ENCODE data around the gene SPAST. TPM values are rescaled to one million over a fixed set of nuclear protein-coding genes. Genes with fewer than 3 reads are reported as not detected.
"Not testable (repeated sequence)": the region's sequence is repeated elsewhere in the genome, so short reads cannot be mapped to it uniquely, and the experiment has no call there.

Gene SPAST, protein sequence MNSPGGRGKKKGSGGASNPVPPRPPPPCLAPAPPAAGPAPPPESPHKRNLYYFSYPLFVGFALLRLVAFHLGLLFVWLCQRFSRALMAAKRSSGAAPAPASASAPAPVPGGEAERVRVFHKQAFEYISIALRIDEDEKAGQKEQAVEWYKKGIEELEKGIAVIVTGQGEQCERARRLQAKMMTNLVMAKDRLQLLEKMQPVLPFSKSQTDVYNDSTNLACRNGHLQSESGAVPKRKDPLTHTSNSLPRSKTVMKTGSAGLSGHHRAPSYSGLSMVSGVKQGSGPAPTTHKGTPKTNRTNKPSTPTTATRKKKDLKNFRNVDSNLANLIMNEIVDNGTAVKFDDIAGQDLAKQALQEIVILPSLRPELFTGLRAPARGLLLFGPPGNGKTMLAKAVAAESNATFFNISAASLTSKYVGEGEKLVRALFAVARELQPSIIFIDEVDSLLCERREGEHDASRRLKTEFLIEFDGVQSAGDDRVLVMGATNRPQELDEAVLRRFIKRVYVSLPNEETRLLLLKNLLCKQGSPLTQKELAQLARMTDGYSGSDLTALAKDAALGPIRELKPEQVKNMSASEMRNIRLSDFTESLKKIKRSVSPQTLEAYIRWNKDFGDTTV
- total RNA-seq: 1 to 10 TPM; 6.7 to 9.0 TPM

DNA sequence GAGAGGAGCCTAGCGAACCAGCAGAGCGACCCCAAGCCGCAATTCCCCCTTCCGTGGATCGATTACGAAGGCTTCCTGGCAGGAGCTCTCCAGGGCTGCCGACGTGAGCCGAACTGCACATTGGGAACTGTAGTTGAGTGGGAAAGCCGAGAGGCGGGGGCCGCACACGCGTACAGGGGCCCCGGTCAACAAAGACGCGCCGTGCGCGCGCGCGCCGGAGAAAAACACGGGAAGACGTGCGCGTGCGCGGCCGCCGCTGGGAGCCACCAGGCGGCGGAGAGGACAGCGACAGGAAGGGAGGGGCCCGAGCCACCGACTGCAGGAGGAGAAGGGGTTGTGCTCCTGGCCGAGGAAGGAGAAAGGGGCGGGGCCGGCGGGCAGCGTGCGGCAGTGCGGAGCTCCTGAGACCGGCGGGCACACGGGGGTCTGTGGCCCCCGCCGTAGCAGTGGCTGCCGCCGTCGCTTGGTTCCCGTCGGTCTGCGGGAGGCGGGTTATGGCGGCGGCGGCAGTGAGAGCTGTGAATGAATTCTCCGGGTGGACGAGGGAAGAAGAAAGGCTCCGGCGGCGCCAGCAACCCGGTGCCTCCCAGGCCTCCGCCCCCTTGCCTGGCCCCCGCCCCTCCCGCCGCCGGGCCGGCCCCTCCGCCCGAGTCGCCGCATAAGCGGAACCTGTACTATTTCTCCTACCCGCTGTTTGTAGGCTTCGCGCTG, at the start of gene SPAST:
Gene SPAST, plus strand, starts transcription at position 247 of the 711 bp plus-strand sequence. Its CDS starts 276 bp downstream, at position 523.
- H3K4me3 ChIP-seq: peak within 1 kb of the TSS; percentile 76 to 94
- TF ChIP-seq, protein P1, sequence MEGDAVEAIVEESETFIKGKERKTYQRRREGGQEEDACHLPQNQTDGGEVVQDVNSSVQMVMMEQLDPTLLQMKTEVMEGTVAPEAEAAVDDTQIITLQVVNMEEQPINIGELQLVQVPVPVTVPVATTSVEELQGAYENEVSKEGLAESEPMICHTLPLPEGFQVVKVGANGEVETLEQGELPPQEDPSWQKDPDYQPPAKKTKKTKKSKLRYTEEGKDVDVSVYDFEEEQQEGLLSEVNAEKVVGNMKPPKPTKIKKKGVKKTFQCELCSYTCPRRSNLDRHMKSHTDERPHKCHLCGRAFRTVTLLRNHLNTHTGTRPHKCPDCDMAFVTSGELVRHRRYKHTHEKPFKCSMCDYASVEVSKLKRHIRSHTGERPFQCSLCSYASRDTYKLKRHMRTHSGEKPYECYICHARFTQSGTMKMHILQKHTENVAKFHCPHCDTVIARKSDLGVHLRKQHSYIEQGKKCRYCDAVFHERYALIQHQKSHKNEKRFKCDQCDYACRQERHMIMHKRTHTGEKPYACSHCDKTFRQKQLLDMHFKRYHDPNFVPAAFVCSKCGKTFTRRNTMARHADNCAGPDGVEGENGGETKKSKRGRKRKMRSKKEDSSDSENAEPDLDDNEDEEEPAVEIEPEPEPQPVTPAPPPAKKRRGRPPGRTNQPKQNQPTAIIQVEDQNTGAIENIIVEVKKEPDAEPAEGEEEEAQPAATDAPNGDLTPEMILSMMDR (IDR thresholded peaks at IDR 0.05): peak; percentile 57 to 58
- no peaks in the 10 kb centered on the region for H3K27me3 ChIP-seq
- H3K4me1 ChIP-seq: peaks cover 0 to 15% of the 10 kb centered on the region in 2 donors
- H3K36me3 ChIP-seq: no peaks in the 10 kb centered on the region
- H3K9me3 ChIP-seq: no peaks in the 10 kb centered on the region
- DNase-seq (ENCODE audit: low spot score): peak; percentile 96
- H3K27ac ChIP-seq: peak within 1 kb of the TSS; percentile 93 to 96

DNA sequence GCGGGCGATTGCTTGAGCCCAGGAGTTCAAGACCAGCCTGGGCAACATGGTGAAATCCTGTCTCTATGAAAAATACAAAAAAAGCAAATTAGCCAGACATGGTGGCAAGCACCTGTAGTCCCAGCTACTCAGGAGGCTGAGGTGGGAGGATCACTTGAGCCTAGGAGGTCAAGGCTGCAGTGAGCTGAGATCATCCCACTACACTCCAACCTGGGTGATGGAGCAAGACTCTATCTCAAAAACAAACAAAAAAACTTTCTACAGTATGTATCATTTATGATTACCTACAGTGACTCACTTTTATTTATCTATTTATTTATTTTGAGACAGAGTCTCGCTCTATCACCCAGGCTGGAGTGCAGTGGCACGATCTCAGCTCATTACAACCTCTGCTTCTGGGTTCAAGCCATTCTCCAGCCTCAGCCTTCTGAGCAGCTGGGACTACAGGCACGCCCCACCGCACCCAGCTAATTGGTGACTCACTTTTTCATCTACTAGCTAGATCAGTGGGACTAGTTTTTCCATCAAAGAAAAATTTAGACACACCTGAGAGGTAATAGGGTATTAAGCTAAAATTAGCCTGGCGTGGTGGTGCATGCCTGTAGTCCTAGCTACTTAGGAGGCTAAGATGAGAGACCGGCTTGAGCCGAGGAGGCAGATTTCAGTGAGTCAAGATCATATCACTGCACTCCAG, 44.4 kb upstream of the SPAST start:
- H3K36me3 ChIP-seq: peaks cover 33% of the 10 kb centered on the region
- not testable (repeated sequence) for H3K4me1 ChIP-seq; H3K27ac ChIP-seq; DNase-seq (ENCODE audit: low spot score); H3K27me3 ChIP-seq; H3K9me3 ChIP-seq; H3K4me3 ChIP-seq

DNA sequence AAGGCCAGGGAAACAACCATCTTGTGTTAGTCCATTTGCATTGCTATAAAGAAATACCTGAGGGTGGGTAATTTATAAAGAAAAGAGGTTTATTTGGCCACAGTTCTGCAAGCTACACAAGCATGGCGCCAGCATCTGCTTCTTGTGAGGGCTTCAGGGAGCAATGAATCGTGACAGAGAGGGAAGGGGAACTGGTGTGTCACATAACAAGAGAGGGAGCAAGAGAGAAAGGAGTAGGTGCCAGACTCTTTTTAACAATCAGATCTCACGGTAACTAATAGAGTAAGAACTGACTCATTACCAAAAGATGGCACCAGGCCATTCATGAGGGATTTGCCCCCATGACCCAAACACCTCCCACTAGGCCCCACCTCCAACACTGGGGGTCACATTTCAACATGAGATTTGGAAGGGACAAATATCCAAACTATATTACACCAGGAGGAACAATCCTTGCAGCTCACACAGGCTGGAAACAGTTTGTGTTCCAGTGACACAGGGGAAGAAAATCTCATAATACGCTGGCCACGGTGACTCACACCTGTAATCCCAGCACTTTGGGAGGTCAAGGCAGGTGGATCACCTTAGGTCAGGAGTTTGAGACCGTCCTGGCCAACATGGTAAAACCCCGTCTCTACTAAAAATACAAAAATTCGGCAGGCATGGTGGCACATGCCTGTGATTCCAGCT, 29.0 kb upstream of the SPAST start:
- peaks cover 0 to 10% of the 10 kb centered on the region in 2 donors for H3K4me1 ChIP-seq
- not testable (repeated sequence) for H3K27me3 ChIP-seq; H3K4me3 ChIP-seq; H3K9me3 ChIP-seq; DNase-seq (ENCODE audit: low spot score); H3K27ac ChIP-seq
- peaks cover 18% of the 10 kb centered on the region for H3K36me3 ChIP-seq

DNA sequence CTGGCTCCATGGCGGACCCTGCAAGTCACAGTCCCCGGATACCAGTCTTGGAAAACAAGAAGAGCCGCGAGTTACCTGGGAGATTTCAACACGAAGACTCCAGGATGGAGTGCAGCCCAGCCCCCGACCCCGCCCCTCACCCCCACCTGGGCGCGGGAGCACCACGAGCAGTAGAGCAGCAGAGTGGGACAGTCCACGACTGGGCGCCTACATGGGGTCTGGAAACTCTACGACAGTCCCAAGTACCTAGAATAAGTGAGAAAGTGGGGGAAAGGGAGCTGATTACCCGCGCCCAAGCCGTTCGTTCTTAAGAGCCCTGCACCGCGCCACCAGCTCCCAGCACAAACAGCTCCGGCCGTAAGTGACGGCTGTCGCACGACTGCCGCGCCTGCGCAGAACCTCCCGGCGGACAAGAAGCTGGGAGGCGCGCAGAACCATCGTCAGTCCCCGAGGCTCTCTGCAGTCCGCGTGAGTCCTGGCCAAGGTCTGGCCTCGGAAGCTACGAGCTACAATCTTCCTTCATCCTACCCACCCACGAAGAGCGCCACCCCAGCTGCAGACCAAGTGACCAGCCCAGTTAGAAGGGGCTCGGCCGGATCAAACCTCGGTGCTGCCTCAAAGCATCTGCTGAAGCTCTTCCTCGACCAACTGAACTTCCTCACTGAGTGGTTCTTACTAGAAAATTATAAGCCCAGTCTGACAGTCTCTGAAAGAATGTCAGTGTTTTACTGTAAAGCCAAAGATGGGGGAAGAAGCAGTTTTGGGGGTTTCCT, 23.7 kb upstream of the SPAST start, which contains the start of gene DPY30:
Gene DPY30, minus strand, starts transcription at position 359 of the 773 bp plus-strand sequence. Its CDS starts 349 bp downstream, at position 10.
- H3K36me3 ChIP-seq: no peaks in the 10 kb centered on the region
- H3K9me3 ChIP-seq: no peaks in the 10 kb centered on the region
- no peaks in the 10 kb centered on the region for H3K27me3 ChIP-seq
- DNase-seq (ENCODE audit: low spot score): peak; percentile 90
- peaks cover 0 to 15% of the 10 kb centered on the region in 2 donors for H3K4me1 ChIP-seq
- H3K4me3 ChIP-seq: peak within 1 kb of the TSS; percentile 87 to 96
- TF ChIP-seq, protein P1 (IDR thresholded peaks at IDR 0.05): peak in 1 of 2 donors; percentile 45
- peak within 1 kb of the TSS; percentile 87 to 88 for H3K27ac ChIP-seq

DNA sequence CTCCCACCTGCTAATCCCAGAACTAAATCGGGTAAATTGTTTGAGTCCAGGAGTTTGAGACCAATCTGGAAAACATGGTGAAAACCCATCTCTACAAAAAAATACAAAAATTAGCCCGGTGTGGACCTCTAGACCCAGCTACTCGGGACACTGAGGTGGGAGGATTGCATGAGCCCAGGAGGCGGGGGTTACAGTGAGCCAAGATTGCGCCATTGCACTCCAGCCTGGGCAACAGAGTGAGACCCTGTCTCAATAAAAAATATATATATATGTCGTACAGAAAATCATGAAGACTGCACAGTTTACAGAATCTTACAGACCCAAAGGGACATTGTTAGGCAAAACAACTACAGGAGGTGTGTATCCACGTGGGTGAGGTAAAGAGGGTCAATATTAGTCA, 19.8 kb upstream of the SPAST start:
- no peaks in the 10 kb centered on the region for H3K27me3 ChIP-seq
- no peak overlapping the region for H3K4me3 ChIP-seq
- TF ChIP-seq, protein P1 (IDR thresholded peaks at IDR 0.05): no peak
- H3K27ac ChIP-seq: no peak overlapping the region
- peaks cover 0 to 11% of the 10 kb centered on the region in 2 donors for H3K4me1 ChIP-seq
- no peaks in the 10 kb centered on the region for H3K9me3 ChIP-seq
- DNase-seq (ENCODE audit: low spot score): no peak
- H3K36me3 ChIP-seq: no peaks in the 10 kb centered on the region
